ENCODE results near the gene MUC16.

GRCh38 chr19:9013988-9014387, 3.8 kb upstream of the MUC16 start:
- TF ChIP-seq POLR2A (IDR thresholded peaks at IDR 0.05) (no peak), CTCF (IDR thresholded peaks at IDR 0.05) (no peak)
